Umbilical cord (tissue), 2 donors: ENCODE measurements around the gene CTSZ. TPM values are rescaled to one million over a fixed set of nuclear protein-coding genes. Genes with fewer than 3 reads are reported as not detected.
A peak's percentile ranks its signal among the peaks of the same experiment; 100 is the strongest.
"Not testable (repeated sequence)": the region's sequence is repeated elsewhere in the genome, so short reads cannot be mapped to it uniquely, and the experiment has no call there.

Source experiments
- DNase-seq: peaks from one replicate; pipeline ENCODE4 v3.0.0-alpha.2; 2015; ENCODE audit warnings: low spot score
- total RNA-seq: library from RNA; depleted of rRNA; stranded (reverse); fragments of >200 nt; gene quantifications from one replicate; pipeline ENCODE4 v1.2.3, GENCODE V29; 2014; ENCODE audit warnings: low replicate concordance; ENCODE audit not compliant: insufficient read depth

Gene CTSZ
- 131 TPM for total RNA-seq

DNA sequence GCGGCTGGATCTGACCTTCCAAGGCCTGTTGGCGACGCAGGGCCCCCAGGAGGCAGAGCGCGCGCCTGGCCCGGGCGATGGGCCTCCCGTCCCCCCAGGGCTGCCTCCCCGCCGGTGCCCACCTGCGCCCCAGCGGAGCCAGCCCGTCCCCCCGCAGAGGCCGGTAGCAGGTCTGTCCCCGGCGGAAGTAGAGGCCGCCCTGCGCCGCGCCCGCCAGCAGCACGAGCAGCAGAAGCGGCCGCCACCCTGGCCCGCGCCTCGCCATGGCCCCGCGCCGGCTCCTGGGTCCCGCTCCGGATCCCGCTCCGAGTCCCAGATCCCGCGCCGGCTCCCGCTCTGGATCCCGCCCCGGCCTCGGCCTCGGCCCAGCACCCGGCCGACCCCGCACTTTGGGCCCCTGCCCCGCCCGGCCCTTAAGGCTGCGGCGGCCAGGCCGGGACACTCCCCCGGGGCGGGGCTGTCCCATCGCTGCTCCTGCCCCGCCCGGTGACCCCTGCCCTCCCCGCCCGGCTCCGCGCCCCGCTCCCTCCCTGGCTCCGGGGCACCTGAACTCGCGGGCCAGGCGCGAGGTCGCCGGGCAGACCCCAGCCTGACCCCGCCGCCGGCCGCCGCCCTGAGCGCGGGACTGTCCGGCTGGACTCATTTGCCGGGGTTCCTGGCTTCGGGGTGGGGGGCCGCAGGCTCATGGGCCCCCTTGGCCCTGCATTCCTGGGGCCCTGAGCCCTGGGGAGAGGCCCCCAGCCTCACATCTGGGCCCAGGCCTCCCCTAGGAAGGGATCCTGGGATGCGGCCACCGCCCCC lies at the start of gene CTSZ:
Gene CTSZ, minus strand, starts transcription at position 391 of the 801 bp plus-strand sequence. Its CDS starts 126 bp downstream, at position 265.
- DNase-seq, result peak; percentile 44

DNA sequence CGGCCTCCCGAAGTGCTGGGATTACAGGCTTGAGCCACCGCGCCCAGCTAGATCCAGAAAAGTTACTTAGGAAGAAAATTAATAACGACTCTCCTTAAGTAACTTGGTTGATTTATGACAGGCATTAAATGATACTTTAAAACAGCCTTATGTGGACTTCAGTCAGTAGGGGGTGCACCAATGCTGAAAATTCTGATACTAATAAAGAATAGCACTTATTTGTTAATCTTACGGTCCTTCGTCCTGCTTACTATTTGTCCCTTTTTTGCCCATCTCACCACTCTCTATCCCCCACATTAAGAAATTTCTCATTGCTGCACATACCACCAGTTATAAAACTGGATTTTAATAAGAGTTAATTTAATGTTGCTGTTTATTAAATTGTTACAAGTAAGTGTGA lies 48.2 kb upstream of the CTSZ start:
- DNase-seq, result no peak

DNA sequence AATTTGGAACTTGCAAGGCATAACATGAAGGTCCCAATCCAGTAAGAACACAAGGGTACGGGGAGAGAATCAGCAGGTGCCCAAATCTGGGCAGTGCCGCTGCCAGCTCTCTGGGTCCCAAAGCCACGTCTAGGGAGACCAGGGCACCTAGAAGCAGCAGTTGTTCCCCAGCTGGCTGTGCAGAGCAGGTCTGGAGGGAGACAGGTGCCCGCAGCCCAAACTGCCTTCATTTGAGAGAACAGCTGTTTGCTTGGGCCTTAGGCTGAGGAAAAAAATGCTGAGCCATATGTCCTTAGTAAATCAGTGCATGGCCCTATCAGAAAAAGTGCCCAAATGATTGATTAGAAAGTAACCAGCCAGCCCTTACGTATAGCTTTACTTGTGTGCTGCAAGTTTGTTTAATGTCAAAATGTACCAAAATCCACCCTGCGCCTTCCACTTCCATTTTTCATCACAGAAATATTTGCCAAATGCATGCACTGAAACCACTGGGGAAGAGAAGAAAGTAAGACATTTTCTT lies 44.7 kb upstream of the CTSZ start:
- no peak for DNase-seq

DNA sequence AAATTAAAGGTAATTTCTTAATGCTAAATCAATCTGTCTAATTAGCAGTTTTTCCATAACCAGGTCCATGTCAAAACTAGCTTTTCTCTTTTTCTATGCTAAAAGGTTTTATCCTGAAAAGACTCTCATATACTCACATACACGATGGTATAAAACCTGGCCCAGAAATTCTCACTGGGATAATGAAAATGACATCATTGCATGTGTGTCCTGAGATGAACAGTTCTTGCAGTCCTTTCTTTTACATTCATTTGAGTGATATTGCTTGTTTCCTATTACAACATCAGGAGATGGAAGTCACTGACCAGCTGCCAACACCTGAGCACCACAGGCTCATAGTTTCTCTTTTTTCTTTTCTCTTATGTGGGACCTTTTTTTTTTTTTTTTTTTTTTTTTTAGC lies 43.4 kb upstream of the CTSZ start:
- no peak for DNase-seq

DNA sequence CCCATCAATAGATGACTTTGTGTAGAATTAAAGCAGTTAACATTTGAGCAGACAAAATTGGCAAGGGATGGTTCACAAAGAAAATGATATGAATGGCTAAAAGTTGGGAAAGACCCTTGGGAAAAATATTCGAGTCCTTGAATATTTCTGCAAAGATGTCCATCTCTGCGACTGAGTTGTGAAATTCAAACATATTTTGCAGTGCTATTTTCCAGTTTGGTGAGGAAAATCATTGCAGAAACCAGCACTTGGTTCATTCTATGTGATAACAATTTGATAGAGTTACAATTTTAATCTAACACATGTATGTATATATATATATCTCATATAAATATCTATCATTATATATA lies 41.6 kb upstream of the CTSZ start:
- DNase-seq, result no peak

DNA sequence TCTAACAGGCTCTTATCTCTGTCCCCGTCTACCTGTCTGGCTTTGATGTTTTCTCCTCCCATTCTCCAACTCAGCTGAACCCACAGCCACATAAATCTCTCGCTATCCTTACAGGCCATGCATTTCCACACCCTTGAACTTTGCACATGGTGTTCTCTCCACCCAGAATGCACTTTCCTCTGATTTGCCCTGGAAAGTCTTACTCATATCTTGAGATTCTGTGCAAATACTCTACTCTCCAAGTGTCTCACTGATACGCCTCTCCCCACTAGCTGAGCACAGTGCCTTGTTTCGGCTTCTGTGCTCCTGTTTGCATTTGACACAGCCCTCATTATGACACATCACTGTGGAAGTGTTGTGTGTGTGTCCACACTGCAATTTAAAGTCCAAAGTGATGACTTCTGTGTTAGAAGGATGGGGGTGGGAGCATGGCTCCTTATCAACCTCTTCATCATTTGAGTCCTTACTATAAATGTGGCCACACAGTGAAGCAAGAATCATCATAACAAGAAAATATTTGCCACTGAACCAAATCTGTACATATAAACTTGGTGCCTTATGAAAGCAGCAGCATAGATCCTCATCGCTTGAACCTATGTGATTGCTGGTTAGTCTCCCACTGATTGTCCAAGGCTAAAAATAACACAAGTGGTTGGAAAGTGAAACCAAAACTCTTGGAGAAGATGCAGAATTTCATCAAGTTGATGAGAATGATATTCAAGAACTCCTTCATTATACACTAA lies 41.1 kb upstream of the CTSZ start:
- DNase-seq, result peak; percentile 29

DNA sequence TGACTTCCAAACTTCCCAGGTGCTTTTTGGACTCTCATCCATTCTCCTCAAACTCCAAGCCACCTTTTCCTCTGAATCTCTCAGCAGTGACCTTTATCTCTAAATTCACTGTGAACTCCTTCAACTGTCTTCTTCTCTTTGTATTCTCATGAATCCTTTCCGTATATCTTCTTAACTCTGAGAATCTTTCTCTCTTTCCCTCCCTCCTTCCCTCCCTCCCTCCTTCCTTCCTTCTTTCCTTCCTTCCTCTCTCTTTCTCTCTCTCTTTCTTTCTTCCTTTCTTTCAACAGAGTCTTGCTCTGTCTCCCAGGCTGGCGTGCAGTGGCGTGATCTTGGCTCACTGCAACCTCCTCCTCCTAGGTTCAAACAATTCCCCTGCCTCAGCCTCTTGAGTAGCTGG lies 39.8 kb upstream of the CTSZ start:
- DNase-seq, result no peak

DNA sequence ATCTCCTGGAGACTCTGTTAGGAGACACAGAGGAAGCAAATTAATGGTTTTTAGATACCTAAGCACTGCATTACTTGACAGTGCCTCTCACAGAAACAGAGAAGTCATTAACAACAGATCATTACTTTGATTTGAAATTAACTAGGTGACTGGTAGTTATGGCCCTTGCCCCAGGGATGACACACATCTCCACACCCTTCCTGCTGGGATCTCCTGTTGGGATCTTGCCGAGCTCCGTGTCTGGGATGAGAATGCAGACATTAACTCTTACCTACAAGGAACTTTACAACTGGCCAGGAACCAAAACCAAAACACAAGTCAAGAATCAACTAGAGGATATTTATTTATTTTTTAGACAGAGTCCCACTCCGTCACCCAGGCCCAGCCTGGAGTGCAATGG lies 37.7 kb upstream of the CTSZ start:
- no peak for DNase-seq

DNA sequence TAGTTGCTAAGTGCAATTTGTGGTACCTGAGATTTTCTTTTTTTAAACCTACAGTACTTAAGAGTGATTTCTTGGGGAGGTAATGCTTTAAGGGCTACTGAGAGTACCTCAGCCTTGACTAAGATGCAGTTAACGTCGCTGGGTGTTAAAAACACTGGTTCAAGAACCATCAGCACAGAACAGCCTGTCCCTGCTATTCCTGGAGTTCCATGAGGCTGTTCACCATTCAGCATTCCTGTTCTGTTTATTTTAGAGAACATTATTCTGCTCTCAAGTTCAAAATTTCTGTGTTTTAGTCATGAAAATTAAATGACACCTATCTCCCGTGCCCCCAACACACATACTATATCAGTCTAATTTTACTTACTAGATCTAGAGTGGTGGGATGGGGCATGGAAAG lies 37.2 kb upstream of the CTSZ start:
- no peak for DNase-seq

DNA sequence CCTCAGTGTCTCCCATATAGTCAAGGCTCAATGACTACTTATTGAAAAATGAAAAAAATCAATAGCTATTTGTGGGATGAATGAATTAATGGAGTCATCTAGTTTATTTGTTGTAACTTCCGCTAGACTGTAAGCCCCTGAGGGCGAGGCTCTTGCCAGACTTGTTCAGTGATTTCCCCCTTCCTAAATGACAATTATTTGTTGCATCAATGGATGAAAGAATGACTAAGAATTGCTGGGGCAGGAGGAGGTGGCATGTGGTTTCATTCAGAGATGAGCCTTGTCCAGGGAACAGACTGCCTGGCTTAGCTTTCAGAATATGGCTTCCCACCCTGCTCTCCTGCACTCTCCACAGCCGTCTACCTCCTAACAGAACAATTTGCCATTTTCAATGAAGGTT lies 36.6 kb upstream of the CTSZ start:
- no peak for DNase-seq

DNA sequence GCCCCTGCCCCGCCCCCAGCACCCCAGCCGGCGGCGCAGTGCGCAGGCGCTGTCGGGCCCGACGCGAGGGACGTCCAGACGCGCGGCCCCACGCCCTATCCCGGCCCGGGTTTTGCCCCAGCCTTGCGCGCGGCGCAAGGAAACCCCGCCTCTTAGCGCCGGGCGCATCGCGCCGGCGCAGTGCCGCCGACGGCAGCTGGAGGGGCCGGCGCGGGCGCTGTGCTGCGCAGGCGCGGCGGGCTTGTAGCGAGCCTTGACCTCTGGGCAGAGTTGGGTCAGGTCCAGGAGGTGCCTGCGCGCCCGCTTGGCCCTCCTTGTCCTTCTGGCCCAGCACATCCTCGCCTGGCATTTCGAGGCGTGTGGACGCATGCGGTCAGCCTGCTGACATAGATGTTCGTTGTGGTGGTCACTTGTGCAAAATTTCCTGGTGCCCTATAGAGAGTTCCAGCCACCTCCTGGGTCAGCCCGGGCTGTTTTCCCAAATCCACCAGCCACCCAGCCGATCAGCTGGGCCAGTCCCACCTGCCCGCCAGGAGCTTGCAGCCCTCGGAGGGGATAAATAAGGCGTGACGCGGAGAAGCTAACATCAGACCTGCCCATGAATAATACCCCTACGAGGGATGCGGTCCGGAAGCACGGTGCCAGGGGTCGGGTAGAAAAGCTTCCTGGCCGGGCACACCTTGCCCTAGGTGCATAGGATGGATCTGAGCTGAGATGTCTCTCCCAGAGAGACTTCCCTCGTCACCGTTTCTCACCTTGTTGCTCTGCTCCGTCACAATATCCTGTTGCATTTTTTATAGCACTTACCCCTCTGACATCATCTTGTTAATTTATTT lies 36.0 kb upstream of the CTSZ start:
- DNase-seq, result peak; percentile 97

DNA sequence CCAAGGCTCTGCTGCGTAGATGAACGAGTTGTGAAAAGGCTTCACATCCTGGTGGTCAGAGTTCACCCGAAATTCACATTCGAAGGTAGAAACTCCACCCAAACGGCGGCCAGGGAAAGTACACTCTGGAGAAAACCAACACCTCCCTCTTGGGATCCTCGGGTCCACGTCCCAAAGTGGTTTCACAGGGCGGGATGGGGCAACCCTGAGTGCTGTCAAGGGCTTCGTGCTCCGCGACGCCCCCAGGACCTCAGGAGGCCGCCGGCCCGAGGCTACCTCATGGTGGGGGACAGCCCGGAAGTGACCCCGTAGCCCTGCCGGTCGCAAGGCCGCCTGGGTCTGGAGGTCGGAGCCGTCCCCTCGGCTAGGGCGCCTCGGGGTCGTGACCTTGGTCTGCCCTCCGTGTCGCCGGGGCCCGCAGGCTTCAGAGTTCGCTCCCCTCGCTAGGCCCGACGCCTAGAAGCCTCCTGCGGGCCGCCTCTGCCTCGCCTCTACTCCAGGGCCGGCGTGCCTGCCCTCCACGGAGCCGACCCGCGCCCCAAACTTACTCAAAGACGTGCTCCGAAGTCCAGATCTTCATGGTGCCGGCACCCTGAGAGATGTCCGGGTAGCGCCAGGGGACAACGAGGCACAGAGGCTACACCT lies 35.2 kb upstream of the CTSZ start, which contains the start of gene PRELID3B:
Gene PRELID3B, minus strand, starts transcription at position 636 of the 645 bp plus-strand sequence. Its CDS starts 56 bp downstream, at position 580.
- DNase-seq, result no peak

DNA sequence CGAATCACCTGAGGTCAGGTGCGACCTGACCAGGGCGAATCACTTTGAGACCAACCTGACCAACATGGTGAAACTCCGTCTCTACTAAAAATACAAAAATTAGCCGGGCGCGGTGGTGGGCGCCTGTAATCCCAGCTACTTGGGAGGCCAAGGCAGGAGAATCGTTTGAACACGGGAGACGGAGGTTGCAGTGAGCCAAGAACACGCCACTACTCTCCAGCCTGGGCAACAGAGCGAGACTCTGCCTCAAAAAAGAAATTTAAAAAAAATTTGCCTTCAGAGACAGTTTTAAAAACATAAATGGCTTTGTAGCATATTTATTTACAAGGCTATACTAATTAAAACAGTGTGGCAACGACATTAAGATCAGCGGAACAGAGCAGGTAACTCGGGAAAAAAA lies 34.4 kb upstream of the CTSZ start:
- DNase-seq, result not testable (repeated sequence)

DNA sequence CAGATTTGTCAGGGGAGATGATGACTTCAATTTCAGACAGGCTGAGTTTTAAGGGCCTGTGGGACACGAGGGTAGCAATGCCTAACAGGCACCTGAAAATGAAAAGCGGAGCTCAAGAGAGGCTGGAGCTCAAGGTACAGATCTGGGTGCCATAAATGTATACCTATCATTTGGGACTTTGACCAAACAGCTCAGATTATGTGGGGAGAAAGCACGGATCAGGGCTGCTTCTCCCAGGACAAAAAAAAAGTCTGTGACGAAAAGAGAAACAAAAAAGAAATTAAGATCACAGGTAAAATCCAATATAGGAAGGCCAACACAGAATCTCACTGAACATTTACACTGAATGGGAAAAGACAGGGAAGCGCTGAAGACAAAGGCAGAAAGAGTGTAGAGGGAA lies 33.6 kb upstream of the CTSZ start:
- no peak for DNase-seq

DNA sequence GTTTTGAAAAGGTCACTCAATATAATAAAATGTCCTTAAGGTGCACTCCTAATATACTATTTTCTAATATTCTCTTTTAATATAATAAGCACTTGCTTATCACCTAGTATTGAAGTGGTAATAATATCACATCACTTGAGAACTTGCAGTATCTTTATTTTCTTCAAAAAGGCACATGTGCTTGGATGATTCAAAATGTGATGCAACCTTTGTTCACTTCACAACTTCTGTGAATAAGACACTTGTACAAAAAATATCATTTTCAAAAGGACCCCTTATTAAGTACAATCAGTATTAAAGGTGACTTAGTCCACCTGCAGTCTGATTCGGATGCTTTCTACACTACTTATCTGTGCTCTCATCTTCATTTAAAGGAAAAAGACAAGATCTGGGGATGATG lies 32.2 kb upstream of the CTSZ start:
- DNase-seq, result no peak

DNA sequence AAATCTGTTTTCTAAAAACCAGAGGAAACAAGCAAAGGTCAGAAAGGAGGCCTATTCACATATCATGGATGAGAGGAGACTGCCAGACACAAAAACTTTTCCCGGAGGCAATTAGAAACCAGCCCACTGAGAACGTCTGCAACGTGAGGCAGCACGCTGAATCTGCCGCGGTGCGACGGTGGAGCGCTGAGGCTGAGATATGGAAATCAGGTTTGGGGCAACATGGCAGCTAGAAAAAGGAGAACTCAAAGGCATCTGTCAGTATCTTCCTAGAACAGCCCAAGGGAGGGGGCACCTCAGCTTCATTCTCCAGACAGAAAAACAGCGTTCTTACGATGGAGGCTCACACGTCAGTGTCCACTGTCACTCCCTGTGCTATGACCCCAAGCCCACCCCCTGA lies 30.3 kb upstream of the CTSZ start:
- no peak for DNase-seq

DNA sequence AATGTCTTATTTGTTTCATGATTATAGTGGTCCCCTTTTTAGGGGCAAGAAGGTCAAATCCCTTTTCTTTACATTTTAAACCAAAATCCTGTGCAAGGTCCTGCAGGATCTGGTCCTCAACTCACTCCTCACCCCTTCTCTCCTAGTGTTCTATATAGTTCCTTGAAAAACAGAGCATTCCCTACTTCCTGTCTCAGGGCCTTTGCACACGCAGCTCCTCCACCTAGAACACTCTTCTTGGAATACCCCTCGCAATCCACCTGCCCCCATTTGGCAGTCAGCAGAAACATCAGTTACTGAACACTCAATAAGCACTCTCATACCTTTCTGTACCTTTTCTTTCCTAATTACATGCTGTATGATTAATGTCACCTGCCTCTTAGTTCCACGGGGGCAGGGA lies 28.3 kb upstream of the CTSZ start:
- no peak for DNase-seq

DNA sequence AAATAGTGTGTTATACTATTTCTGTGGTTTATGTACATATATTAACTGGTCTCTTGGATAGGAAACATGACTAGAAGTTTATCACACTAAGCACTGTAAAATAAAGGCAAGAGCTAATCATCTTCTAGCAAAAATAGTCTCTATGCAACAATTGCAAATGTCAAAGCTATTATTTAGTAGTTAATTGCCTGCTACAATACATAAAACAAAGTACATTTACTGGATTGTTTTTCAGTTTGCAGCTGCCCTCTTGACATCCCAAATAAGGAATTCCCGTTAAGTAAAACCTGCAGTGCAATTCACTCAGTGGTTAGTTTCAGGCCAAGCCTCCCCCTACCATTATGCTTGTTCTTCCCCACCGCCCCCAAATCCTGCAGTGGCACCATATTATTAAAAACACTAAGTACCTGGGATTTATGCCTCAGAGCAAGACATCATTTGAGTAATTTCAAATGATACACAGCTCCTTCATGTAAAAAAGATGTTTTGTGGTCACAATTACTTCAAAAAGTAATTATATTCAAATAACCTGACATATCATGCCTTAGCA lies 26.6 kb upstream of the CTSZ start:
- DNase-seq, result no peak

DNA sequence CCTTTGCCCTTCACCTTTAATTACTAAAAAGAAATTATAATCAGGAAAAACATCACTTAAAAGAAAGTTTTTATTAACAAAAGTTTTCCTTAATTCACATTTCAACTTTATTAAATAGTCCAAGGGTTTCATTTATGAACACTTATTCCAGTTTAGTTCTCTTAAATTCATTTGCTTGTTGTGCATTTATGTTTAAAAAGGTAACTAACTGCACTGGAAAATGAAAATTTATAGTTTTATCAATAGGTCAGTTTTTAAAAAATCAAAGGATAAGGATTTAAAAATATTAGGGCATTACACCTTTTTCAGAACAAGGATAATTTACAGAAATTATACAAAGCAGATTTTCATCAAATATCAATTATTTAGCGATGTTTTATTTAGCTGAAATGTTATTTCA lies 26.0 kb upstream of the CTSZ start:
- DNase-seq, result no peak

DNA sequence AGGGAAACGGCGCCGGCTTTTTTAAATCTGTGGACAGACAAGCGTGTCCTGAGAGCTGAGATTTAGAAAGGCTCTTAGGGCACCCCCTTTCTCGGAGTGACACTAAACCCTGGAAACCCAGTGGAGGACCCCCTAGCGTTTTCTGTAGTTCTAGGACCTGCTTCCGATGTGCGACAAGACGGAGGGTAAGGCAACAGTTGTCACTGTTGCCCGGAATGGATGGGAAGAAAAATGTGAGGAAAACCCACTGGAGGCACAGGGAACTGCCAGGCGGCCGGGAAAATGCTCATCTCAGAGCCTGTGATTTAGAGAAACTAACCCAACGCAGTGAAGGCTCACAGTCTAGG lies 25.6 kb upstream of the CTSZ start:
- DNase-seq, result no peak

DNA sequence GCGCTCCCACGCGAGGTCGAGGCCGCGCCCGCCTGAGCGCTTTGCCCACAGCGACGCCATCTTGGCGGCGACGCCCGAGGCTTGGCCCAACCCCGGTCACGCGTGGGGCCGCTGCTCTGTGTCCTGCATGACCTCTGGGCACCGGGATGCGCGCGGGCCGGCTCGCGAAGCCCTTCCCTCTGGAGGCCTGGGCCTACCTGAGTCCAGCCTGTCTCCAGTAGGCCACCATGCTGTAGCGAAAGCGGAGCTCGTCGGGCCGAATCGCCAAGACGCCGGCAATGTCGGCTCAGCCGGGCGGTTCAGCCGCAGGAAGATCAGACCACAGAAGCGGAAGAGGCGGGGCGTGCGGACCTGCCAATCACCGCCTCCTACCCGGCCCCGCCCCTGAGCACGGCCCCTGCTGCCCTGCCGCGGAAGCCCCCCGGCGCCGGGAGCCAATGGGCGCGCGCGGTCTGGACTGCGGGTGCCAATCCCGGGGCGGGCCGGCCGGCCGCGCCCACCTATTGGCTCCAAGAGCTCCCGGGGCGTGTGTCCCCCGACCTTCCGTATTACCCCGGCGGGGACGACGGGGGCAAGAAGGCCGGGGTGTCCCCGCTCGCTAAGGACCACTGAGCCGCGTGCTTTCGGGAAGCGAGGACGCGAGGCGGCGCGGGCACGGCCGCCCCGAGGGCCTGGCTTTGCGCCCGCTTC lies 25.1 kb upstream of the CTSZ start, which contains the start of gene ATP5F1E:
Gene ATP5F1E, minus strand, starts transcription at position 313 of the 690 bp plus-strand sequence. Its CDS starts 84 bp downstream, at position 229.
- peak; percentile 97 for DNase-seq
